ENCODE results near the gene RGS11.

- TF ChIP-seq CTCF (conservative IDR thresholded peaks at IDR 0.05; ENCODE audit: low read depth in 2 of 2) (no peak), REST (IDR thresholded peaks at IDR 0.05; ENCODE audit: unreplicated experiment) (no peak), EZH2 (IDR thresholded peaks at IDR 0.05; ENCODE audit: low read depth, unreplicated experiment) (no peak), STAT1 (IDR thresholded peaks at IDR 0.05; ENCODE audit: unreplicated experiment) (no peak), EZH2phosphoT487 (IDR thresholded peaks at IDR 0.05; ENCODE audit: unreplicated experiment) (no peak), POLR2AphosphoS5 (IDR thresholded peaks at IDR 0.05; ENCODE audit: low read depth) (no peak), CREB1 (CRISPR knock-in tag; IDR thresholded peaks at IDR 0.05; ENCODE audit: low read depth) (no peak)
These were observed 6.5 kb downstream of the RGS11 start for GRCh38 chr16:269061-269796.
